IMR-90 (cell line): ENCODE results near the gene OTULINL. TPM values are rescaled to one million over a fixed set of nuclear protein-coding genes. Genes with fewer than 3 reads are reported as not detected.

Source experiments
- ATAC-seq: fragments of 200-7000 bp; cut with Tn5 transposase; 2 replicates; pipeline ENCODE4 v1.9.1; 2020; ENCODE audit warnings: low read depth, mild to moderate bottlenecking, moderate library complexity
- BruUV-seq: library from RNA; stranded (reverse); fragments of 400-500 nt; replicated peaks from 2 replicates; lab custom pipeline; 2021; lab: Mats Ljungman, UMichigan
- CTCF ChIA-PET: fragments of 300-600 bp; formaldehyde crosslinking; extraction: SDS; loops from one replicate; lab custom pipeline; 2021; ENCODE audit warnings: antibody characterized with exemption; lab: Yijun Ruan, JAX
- POLR2A ChIA-PET: fragments of 300-600 bp; sonication (Branson Sonifier 250); formaldehyde crosslinking; loops from one replicate; lab custom pipeline; 2022; ENCODE audit warnings: antibody characterized with exemption; ENCODE audit not compliant: unreplicated experiment; lab: Charles Lee
- DNase-seq: peaks from one replicate; pipeline ENCODE4 v3.0.0; 2013
- H2AFZ ChIP-seq: replicated peaks from 2 replicates; pipeline ENCODE3; 2013; ENCODE audit warnings: low read length, mild to moderate bottlenecking; ENCODE audit not compliant: poor library complexity
- H2AK5ac ChIP-seq: 2 replicates; pipeline ENCODE4 v1.6.1; 2013; ENCODE audit warnings: low read depth, low read length, inconsistent platforms
- H2AK9ac ChIP-seq: replicated peaks from 2 replicates; pipeline ENCODE3; 2013; ENCODE audit warnings: mild to moderate bottlenecking, low read depth, low read length, moderate library complexity; ENCODE audit not compliant: poor library complexity
- H2BK120ac ChIP-seq: 2 replicates; pipeline ENCODE4 v1.6.1; 2013; ENCODE audit warnings: low read depth, low read length, inconsistent platforms
- H2BK15ac ChIP-seq: 3 replicates; pipeline ENCODE4 v1.6.1; 2013; ENCODE audit warnings: low read depth, low read length, inconsistent platforms
- H2BK20ac ChIP-seq: 2 replicates; pipeline ENCODE4 v1.6.1; 2013; ENCODE audit warnings: low read depth, mild to moderate bottlenecking, inconsistent platforms, low read length, moderate library complexity
- H2BK5ac ChIP-seq: 2 replicates; pipeline ENCODE4 v1.6.1; 2013; ENCODE audit warnings: mild to moderate bottlenecking, low read depth, low read length, inconsistent platforms; ENCODE audit not compliant: poor library complexity, severe bottlenecking
- H3K14ac ChIP-seq: replicated peaks from 2 replicates; pipeline ENCODE4 v1.6.1; 2013; ENCODE audit warnings: low read depth, low read length, inconsistent platforms
- H3K18ac ChIP-seq: 2 replicates; pipeline ENCODE4 v1.6.1; 2013; ENCODE audit warnings: low read depth, low read length, control low read depth
- H3K23ac ChIP-seq: 2 replicates; pipeline ENCODE4 v1.6.1; 2013; ENCODE audit warnings: low read depth, low read length, inconsistent platforms
- H3K27ac ChIP-seq: 2 replicates; pipeline ENCODE4 v1.5.1; 2013; ENCODE audit warnings: mild to moderate bottlenecking, control low read depth, low read length; ENCODE audit not compliant: insufficient read depth
- H3K27me3 ChIP-seq: 2 replicates; pipeline ENCODE4 v1.6.1; 2013; ENCODE audit warnings: low read length; ENCODE audit not compliant: control insufficient read depth, insufficient read depth
- H3K36me3 ChIP-seq: 2 replicates; pipeline ENCODE4 v1.6.1; 2013; ENCODE audit warnings: low read length, mixed read lengths; ENCODE audit not compliant: control insufficient read depth, insufficient read depth
- H3K4ac ChIP-seq: 2 replicates; pipeline ENCODE4 v1.6.1; 2013; ENCODE audit warnings: low read depth, low read length, inconsistent platforms
- H3K4me1 ChIP-seq: 2 replicates; pipeline ENCODE4 v1.6.1; 2013; ENCODE audit warnings: low read length, mixed read lengths; ENCODE audit not compliant: control insufficient read depth, insufficient read depth
- H3K4me2 ChIP-seq: 2 replicates; pipeline ENCODE4 v1.6.1; 2013; ENCODE audit warnings: low read depth, mild to moderate bottlenecking, control low read depth, low read length, moderate library complexity
- H3K4me3 ChIP-seq: 2 replicates; pipeline ENCODE4 v1.5.1; 2013; ENCODE audit warnings: low read depth, mild to moderate bottlenecking, control low read depth, low read length, moderate library complexity; ENCODE audit not compliant: insufficient read depth
- H3K56ac ChIP-seq: 2 replicates; pipeline ENCODE4 v1.6.1; 2013; ENCODE audit warnings: low read length, inconsistent platforms; ENCODE audit not compliant: insufficient read depth; ENCODE audit errors: extremely low read depth
- H3K79me1 ChIP-seq, 2 experiments: 2 replicates each; pipeline ENCODE4 v1.6.1; 2013; ENCODE audit warnings: low read length in 2 of 2, inconsistent platforms in 1 of 2, low read depth in 1 of 2
- H3K9ac ChIP-seq: 2 replicates; pipeline ENCODE4 v1.6.1; 2013; ENCODE audit warnings: low read depth, low read length, control low read depth
- H3K9me1 ChIP-seq: 2 replicates; pipeline ENCODE4 v1.6.1; 2013; ENCODE audit warnings: low read length, inconsistent platforms; ENCODE audit not compliant: insufficient read depth
- H3K9me3 ChIP-seq: 2 replicates; pipeline ENCODE4 v1.6.1; 2013; ENCODE audit warnings: low read length; ENCODE audit not compliant: control insufficient read depth, insufficient read depth
- H4K20me1 ChIP-seq: 2 replicates; pipeline ENCODE4 v1.6.1; 2013; ENCODE audit warnings: low read length, inconsistent platforms; ENCODE audit not compliant: insufficient read depth
- H4K5ac ChIP-seq: 2 replicates; pipeline ENCODE4 v1.6.1; 2013; ENCODE audit warnings: mild to moderate bottlenecking, low read depth, low read length, control low read depth
- H4K8ac ChIP-seq, 2 experiments: 2 replicates each; pipeline ENCODE4 v1.6.1; 2013; ENCODE audit warnings: low read depth in 2 of 2, low read length in 2 of 2, control low read depth in 1 of 2, inconsistent platforms in 1 of 2
- H4K91ac ChIP-seq: 2 replicates; pipeline ENCODE4 v1.6.1; 2013; ENCODE audit warnings: low read depth, low read length, inconsistent platforms; ENCODE audit not compliant: insufficient read depth
- BHLHE40 ChIP-seq: fragments of 150-350 bp; IDR thresholded peaks from 2 replicates; pipeline ENCODE4 v1.6.1; 2016; ENCODE audit warnings: mild to moderate bottlenecking, low read depth, low read length
- CEBPB ChIP-seq: IDR thresholded peaks from 2 replicates; pipeline ENCODE4 v1.6.1; 2012; ENCODE audit warnings: low read depth, low read length, improper control_type of control experiment
- CHD1 ChIP-seq: IDR thresholded peaks from 2 replicates; pipeline ENCODE4 v1.6.1; 2012; ENCODE audit warnings: low read depth, low read length, improper control_type of control experiment
- CTCF ChIP-seq: conservative IDR thresholded peaks from 2 replicates; pipeline ENCODE4 v1.5.1; 2012; ENCODE audit warnings: mild to moderate bottlenecking, low read depth, low read length, improper control_type of control experiment
- ELK1 ChIP-seq: fragments of 150-350 bp; IDR thresholded peaks from 2 replicates; pipeline ENCODE4 v1.6.1; 2016; ENCODE audit warnings: low read depth, mild to moderate bottlenecking, low read length, moderate library complexity, borderline replicate concordance
- FOS ChIP-seq: fragments of 150-350 bp; IDR thresholded peaks from 2 replicates; pipeline ENCODE4 v1.6.1; 2016; ENCODE audit warnings: low read depth, low read length
- MAFK ChIP-seq: IDR thresholded peaks from 2 replicates; pipeline ENCODE4 v1.6.1; 2012; ENCODE audit warnings: low read depth, low read length, improper control_type of control experiment
- MAZ ChIP-seq: IDR thresholded peaks from 2 replicates; pipeline ENCODE4 v1.6.1; 2012; ENCODE audit warnings: low read depth, mild to moderate bottlenecking, low read length, improper control_type of control experiment, moderate library complexity, borderline replicate concordance
- MXI1 ChIP-seq: IDR thresholded peaks from 2 replicates; pipeline ENCODE4 v1.6.1; 2012; ENCODE audit warnings: low read depth, mild to moderate bottlenecking, low read length, moderate library complexity, borderline replicate concordance
- NFE2L2 ChIP-seq: fragments of 150-350 bp; IDR thresholded peaks from 2 replicates; pipeline ENCODE4 v1.6.1; 2016; ENCODE audit warnings: low read depth, mild to moderate bottlenecking, low read length
- POLR2A ChIP-seq: IDR thresholded peaks from 2 replicates; pipeline ENCODE4 v1.6.1; 2012; ENCODE audit warnings: mild to moderate bottlenecking, low read depth, low read length
- RAD21 ChIP-seq: IDR thresholded peaks from 2 replicates; pipeline ENCODE4 v1.6.1; 2012; ENCODE audit warnings: low read length, improper control_type of control experiment
- RCOR1 ChIP-seq: IDR thresholded peaks from 2 replicates; pipeline ENCODE4 v1.6.1; 2012; ENCODE audit warnings: mild to moderate bottlenecking, low read length, improper control_type of control experiment; ENCODE audit not compliant: insufficient replicate concordance
- RFX5 ChIP-seq: IDR thresholded peaks from 2 replicates; pipeline ENCODE4 v1.8.0; 2012; ENCODE audit warnings: low read depth, mild to moderate bottlenecking, low read length, moderate library complexity
- SMC3 ChIP-seq: fragments of 150-350 bp; IDR thresholded peaks from 2 replicates; pipeline ENCODE4 v1.6.1; 2016; ENCODE audit warnings: low read depth, mild to moderate bottlenecking, antibody characterized with exemption, low read length, moderate library complexity
- USF2 ChIP-seq: fragments of 150-350 bp; IDR thresholded peaks from 2 replicates; pipeline ENCODE4 v1.6.1; 2017; ENCODE audit warnings: mild to moderate bottlenecking, antibody characterized with exemption, low read length, low read depth
- WGBS, 2 experiments: methylation state at CpG; one replicate each; pipeline versions ENCODE4 v1.1.5 to v1.1.7; 2013; ENCODE audit warnings: missing lambda C conversion rate in 2 of 2; ENCODE audit not compliant: insufficient read length in 1 of 2; ENCODE audit errors: extremely low coverage in 2 of 2; 5-methylcytosine and 5-hydroxymethylcytosine counted together
- dilution Hi-C: fragments of 300-500 bp; cut with HindIII; formaldehyde crosslinking; loops from one replicate; pipeline ENCODE4 v1.14.3; 2018; ENCODE audit warnings: low sequenced_read_pairs; ENCODE audit not compliant: unreplicated experiment
- in situ Hi-C: fragments of 300-500 bp; cut with MboI; formaldehyde crosslinking; loops from 3 replicates; pipeline ENCODE4 v1.14.3; 2019; ENCODE audit warnings: low sequenced_read_pairs, inconsistent platforms, mixed read lengths
- intact Hi-C: fragments of 100-400 bp; cut with micrococcal nuclease; formaldehyde crosslinking; loops from 2 replicates; pipeline ENCODE4 v1.10.0; 2022
- polyA plus RNA-seq, 3 experiments: library from polyadenylated mRNA; depleted of rRNA; stranded (reverse); fragments of >200 nt; gene quantifications; 2 replicates each; pipeline ENCODE4 v1.2.3, GENCODE V29; 2012; ENCODE audit warnings: low replicate concordance in 1 of 3
- total RNA-seq: library from RNA; depleted of rRNA; stranded (reverse); fragments of >200 nt; gene quantifications from 2 replicates; pipeline ENCODE4 v1.2.3, GENCODE V29; 2012

Gene OTULINL
- total and polyA plus RNA-seq, 2 of the 4 experiments (the other 2 are of a cell fraction): 0.09 to 0.18 TPM

GRCh38 chr5:14595189-14595588, 13.6 kb downstream of the OTULINL start:
- Histone ChIP-seq H2AFZ (no peak overlapping the region), H4K5ac (no peak overlapping the region), H2AK5ac (no peak overlapping the region), H3K18ac (no peak overlapping the region), H3K56ac (no peak overlapping the region), H3K4me3 (no peak overlapping the region), H3K9me1 (0 out of 2 replicates have a peak, but pooled peaks cover 2% of the 10 kb centered on the region), H3K4me1 (no peaks in the 10 kb centered on the region), H3K4ac (no peak overlapping the region), H4K8ac (no peak overlapping the region), H2AK9ac (no peak overlapping the region), H3K14ac (no peak overlapping the region), H2BK120ac (no peak overlapping the region), H3K79me1 (no peaks in the 10 kb centered on the region), H3K36me3 (no peaks in the 10 kb centered on the region), H3K9me3 (no peaks in the 10 kb centered on the region), H3K4me2 (no peak overlapping the region), H3K27ac (no peak overlapping the region), H2BK15ac (no peak overlapping the region), H3K9ac (no peak overlapping the region), H3K27me3 (peaks cover 21% of the 10 kb centered on the region), H4K20me1 (0 out of 2 replicates have a peak, but pooled peaks cover 3% of the 10 kb centered on the region), H2BK20ac (no peak overlapping the region), H4K91ac (no peak overlapping the region), H3K23ac (no peak overlapping the region), H2BK5ac (no peak overlapping the region)
- ChIA-PET POLR2A (no interaction called here), CTCF (no interaction called here)
- BruUV-seq: no TSS peak
- 73% methylated on average over 2 of the region's 3 CpGs; no CpG with 5 or more reads in 1 of the 2 experiments for WGBS, 2 experiments
- in situ Hi-C loops: no loop called here
- no peak for ATAC-seq
- TF ChIP-seq POLR2A (no peak), NFE2L2 (no peak), CTCF (no peak), USF2 (no peak), FOS (no peak), BHLHE40 (no peak), RCOR1 (no peak), CHD1 (no peak), CEBPB (no peak), SMC3 (no peak), RFX5 (no peak), ELK1 (no peak), MXI1 (no peak), RAD21 (no peak), MAZ (no peak), MAFK (no peak)
- intact Hi-C loops: no loop called here
- DNase-seq: no peak
- dilution Hi-C loops: no loop called here
